ENCODE results near the gene CPN1.
A peak's percentile ranks its signal among the peaks of the same experiment; 100 is the strongest.

GRCh38 chr10:100046021-100046486 lies 35.6 kb downstream of the CPN1 start:
- peak; percentile 94 for TF ChIP-seq CTCF (IDR thresholded peaks at IDR 0.05; ENCODE audit: low read length)
- TF ChIP-seq EZH2phosphoT487 (IDR thresholded peaks at IDR 0.05; ENCODE audit: low read length) = no peak
